SK-N-MC (cell line): ENCODE measurements around the gene GULP1.

Experiments used
- EZH2 ChIP-seq: fragments of 200-600 bp; sonication (generic); IDR thresholded peaks from one replicate; pipeline ENCODE4 v1.6.1; 2017; ENCODE audit warnings: antibody characterized with exemption
- POLR2AphosphoS5 ChIP-seq: IDR thresholded peaks from 2 replicates; pipeline ENCODE4 v1.6.1; 2012; ENCODE audit warnings: mild to moderate bottlenecking, low read depth, low read length, borderline replicate concordance

DNA sequence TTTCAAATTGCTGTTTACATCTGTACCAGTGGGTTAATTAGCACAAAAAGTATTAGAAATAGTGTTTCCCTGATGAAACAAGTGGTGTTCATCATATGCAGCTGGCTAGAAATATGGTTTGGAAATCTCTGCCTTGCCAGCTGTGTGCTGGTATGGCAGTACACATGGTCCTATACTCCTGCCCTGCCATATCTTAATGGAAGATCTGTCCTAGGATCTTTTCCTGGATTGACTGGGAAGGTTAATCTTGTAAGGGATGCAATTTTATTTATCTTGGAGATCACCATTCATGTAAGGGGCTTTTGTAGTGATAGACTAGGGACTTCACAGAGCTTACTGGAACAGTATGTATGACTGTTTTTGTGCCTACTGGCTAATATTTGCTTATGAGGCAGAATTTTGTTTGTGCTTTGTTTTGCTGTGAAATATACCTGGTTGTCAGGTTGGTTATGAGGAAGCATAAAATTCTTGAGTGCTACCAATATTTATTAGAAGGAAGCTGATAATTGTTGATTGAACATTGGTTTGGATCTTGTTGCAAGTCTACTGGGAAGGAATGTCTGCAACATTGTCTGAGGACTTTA, 73.5 kb downstream of the GULP1 start:
- TF ChIP-seq EZH2 (no peak), POLR2AphosphoS5 (no peak)
